GM18526 (cell line): ENCODE data around the gene CHML.

Experiments used
- POLR2A ChIP-seq: IDR thresholded peaks from 3 replicates; pipeline ENCODE4 v1.6.1; 2011; ENCODE audit not compliant: insufficient read length; ENCODE audit errors: extremely low read depth

The CHML gene

GRCh38 chr1:241654019-241654418 is 13.8 kb upstream of the CHML start:
- no peak for TF ChIP-seq POLR2A

- no peak for TF ChIP-seq POLR2A
Observed at GRCh38 chr1:241652012-241652411, 11.8 kb upstream of the CHML start, which contains the start of gene WDR64. Gene WDR64 (plus strand): TSS chr1:241652281. CDS start chr1:241652485, 204 bp downstream.

GRCh38 chr1:241648159-241648558 is 8.0 kb upstream of the CHML start:
- TF ChIP-seq POLR2A, result no peak

GRCh38 chr1:241647658-241648057 is 7.5 kb upstream of the CHML start:
- TF ChIP-seq POLR2A, result no peak

GRCh38 chr1:241646201-241646600 is 6.0 kb upstream of the CHML start:
- TF ChIP-seq POLR2A, result no peak

- TF ChIP-seq POLR2A, result no peak
Observed at GRCh38 chr1:241645199-241645598, 5.0 kb upstream of the CHML start.

- no peak for TF ChIP-seq POLR2A
Observed at GRCh38 chr1:241644259-241644658, 4.1 kb upstream of the CHML start.

- TF ChIP-seq POLR2A, result no peak
Observed at GRCh38 chr1:241642593-241642944, 2.4 kb upstream of the CHML start.

GRCh38 chr1:241641773-241642592 is 1.8 kb upstream of the CHML start:
- no peak for TF ChIP-seq POLR2A

GRCh38 chr1:241640867-241641622 is 876 bp upstream of the CHML start:
- no peak for TF ChIP-seq POLR2A

- no peak for TF ChIP-seq POLR2A
Observed at GRCh38 chr1:241639623-241640148, 483 bp downstream of the CHML start.

- no peak for TF ChIP-seq POLR2A
Observed at GRCh38 chr1:241638909-241639622, 1.1 kb downstream of the CHML start.

- no peak for TF ChIP-seq POLR2A
Observed at GRCh38 chr1:241638099-241638682, 2.0 kb downstream of the CHML start.

GRCh38 chr1:241637604-241638003 is 2.6 kb downstream of the CHML start:
- TF ChIP-seq POLR2A, result no peak

GRCh38 chr1:241637046-241637590 is 3.1 kb downstream of the CHML start:
- no peak for TF ChIP-seq POLR2A
